ENCODE results near the gene HMGCS2.

- TF ChIP-seq CTCF (IDR thresholded peaks at IDR 0.05; ENCODE audit: low read length), result no peak
- TF ChIP-seq EZH2 (IDR thresholded peaks at IDR 0.05; ENCODE audit: borderline replicate concordance, low read length), result no peak
Measured at GRCh38 chr1:119718409-119718808, 50.3 kb downstream of the HMGCS2 start.

All from OCI-LY1 (cell line).